HG02973 (cell line): ENCODE measurements around the gene GCLM.
"Not testable (repeated sequence)": the region's sequence is repeated elsewhere in the genome, so short reads cannot be mapped to it uniquely, and the experiment has no call there.

Experiments used
- ATAC-seq: cut with Tn5 transposase; IDR thresholded peaks from one replicate; pipeline ENCODE4 v1.9.1; 2021; ENCODE audit warnings: moderate library complexity; ENCODE audit not compliant: unreplicated experiment

GCLM gene

GRCh38 chr1:93899543-93900207 lies 9.6 kb downstream of the GCLM start:
- ATAC-seq = no peak

GRCh38 chr1:93888900-93889299 lies 20.3 kb downstream of the GCLM start:
- ATAC-seq = no peak

GRCh38 chr1:93882269-93882668 lies 27.0 kb downstream of the GCLM start:
- ATAC-seq = no peak

- no peak for ATAC-seq
Observed at GRCh38 chr1:93880731-93881130, 28.5 kb downstream of the GCLM start.

GRCh38 chr1:93878889-93879586 lies 30.2 kb downstream of the GCLM start, which contains the start of gene DNTTIP2:
TSS of gene DNTTIP2 (minus strand) at chr1:93879206. CDS start at chr1:93879148, 58 bp downstream.
- ATAC-seq = peak; percentile 84

GRCh38 chr1:93878501-93878888 lies 30.7 kb downstream of the GCLM start:
- peak; percentile 65 for ATAC-seq

- no peak for ATAC-seq
Observed at GRCh38 chr1:93877529-93877928, 31.7 kb downstream of the GCLM start.

- ATAC-seq = no peak
Observed at GRCh38 chr1:93876244-93876643, 33.0 kb downstream of the GCLM start.

GRCh38 chr1:93874025-93874651 lies 35.1 kb downstream of the GCLM start:
- no peak for ATAC-seq

- ATAC-seq = no peak
Observed at GRCh38 chr1:93871366-93871765, 37.9 kb downstream of the GCLM start.

GRCh38 chr1:93869653-93870052 lies 39.6 kb downstream of the GCLM start:
- ATAC-seq = no peak

GRCh38 chr1:93868492-93868891 lies 40.7 kb downstream of the GCLM start:
- ATAC-seq = not testable (repeated sequence)

GRCh38 chr1:93865253-93865652 lies 44.0 kb downstream of the GCLM start:
- ATAC-seq = no peak

- ATAC-seq = no peak
Observed at GRCh38 chr1:93864175-93864574, 45.1 kb downstream of the GCLM start.

GRCh38 chr1:93857653-93858052 lies 51.6 kb downstream of the GCLM start:
- not testable (repeated sequence) for ATAC-seq

GRCh38 chr1:93855983-93856382 lies 53.2 kb downstream of the GCLM start:
- not testable (repeated sequence) for ATAC-seq

- no peak for ATAC-seq
Observed at GRCh38 chr1:93853940-93854339, 55.3 kb downstream of the GCLM start.

GRCh38 chr1:93851878-93852277 lies 57.4 kb downstream of the GCLM start:
- no peak for ATAC-seq

GRCh38 chr1:93851327-93851712 lies 57.9 kb downstream of the GCLM start:
- no peak for ATAC-seq

GRCh38 chr1:93850687-93851326 lies 58.4 kb downstream of the GCLM start:
- not testable (repeated sequence) for ATAC-seq

- no peak for ATAC-seq
Observed at GRCh38 chr1:93848350-93848883, 60.8 kb downstream of the GCLM start.
